Activated CD8-positive, alpha-beta memory T cell treated with anti-CD3 and anti-CD28 coated beads, Interleukin-2, amount 50 U/mL, for 1 hour (primary cell): ENCODE data around the gene CFAP58.

Experiments
- DNase-seq: peaks from one replicate; pipeline ENCODE4 v3.0.0-alpha.2; 2020; ENCODE audit errors: extremely low read depth

The CFAP58 gene

GRCh38 chr10:104483582-104483981 is 129.9 kb downstream of the CFAP58 start:
- DNase-seq, result no peak

DNA sequence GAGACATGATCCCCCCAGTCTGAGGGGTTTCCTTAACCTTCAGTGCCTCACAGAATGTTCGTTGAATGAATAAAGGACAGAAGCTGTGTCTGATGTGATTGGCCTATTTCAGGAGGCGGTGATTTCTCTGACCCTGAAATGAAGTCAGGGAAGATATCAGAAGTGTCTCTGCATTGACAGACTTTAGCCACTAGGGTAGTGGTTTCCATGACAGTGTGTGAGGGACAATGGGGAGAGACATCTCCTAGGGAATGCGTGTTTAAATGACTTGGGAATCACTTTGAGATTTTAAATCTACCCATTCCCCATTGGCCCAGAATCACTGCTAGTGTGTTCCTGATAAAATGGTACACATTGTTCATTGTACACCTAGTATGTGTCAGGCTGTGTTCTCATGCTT is 132.0 kb downstream of the CFAP58 start:
- DNase-seq, result no peak

DNA sequence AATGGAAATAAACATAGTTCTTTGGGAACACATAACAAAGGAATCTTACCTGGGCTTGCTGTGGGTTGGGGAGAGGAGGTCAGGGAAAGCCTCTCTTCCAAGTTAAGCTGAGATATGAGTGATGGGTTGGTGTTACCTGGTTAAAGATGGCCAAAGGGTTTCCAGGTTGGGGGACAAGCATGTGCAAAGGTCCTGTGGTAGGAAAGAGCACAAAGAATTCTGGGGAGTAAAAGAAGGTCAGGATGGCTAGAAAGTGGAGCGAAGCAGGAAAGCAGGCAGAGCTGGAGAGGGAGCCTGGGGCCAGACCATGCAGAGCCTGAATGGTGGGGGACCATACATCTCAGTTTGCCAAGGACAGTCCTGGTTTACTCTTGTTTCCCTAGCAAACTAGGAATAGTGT is 133.2 kb downstream of the CFAP58 start:
- no peak for DNase-seq

GRCh38 chr10:104487794-104488438 is 134.3 kb downstream of the CFAP58 start:
- DNase-seq, result no peak

DNA sequence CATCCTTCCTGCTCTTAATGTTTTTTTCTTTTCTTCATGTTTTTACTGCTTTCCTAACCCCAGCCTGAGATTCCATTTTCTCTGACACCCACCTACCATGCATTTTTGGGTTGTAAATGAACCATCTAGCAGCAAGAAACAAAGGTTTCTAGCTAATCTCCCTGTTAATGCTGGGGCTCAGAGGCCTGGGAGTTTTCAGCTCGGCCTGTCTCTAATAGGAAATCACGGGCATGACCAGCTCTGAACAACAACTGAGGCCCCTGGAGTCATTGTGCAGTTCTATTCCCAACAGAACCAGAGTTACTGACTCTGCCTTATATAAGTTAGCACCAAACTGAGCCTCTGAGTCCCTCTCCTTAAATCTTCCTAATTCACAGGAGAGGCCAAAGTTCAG is 134.8 kb downstream of the CFAP58 start:
- DNase-seq, result no peak

GRCh38 chr10:104492329-104492940 is 138.8 kb downstream of the CFAP58 start:
- no peak for DNase-seq

GRCh38 chr10:104498347-104499081 is 144.9 kb downstream of the CFAP58 start:
- DNase-seq, result no peak

DNA sequence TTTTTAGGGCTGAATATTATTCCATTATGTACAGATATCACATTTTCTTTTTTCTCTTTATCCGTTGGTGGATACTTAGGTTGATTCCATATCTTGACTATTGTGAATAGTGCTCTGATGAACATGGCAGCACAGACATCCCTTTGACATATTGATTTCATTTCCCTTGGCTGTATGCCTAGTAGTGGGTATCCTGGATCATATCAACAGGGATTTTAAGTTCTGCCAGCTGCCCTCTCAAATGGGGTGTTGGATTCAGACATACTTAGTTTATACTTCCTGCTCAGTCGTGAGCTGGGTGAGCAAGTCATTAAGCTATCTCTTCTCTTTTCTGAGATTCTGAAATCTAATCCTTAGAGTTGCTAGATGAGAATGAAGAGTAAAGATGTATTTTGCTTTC is 147.8 kb downstream of the CFAP58 start:
- no peak for DNase-seq

- no peak for DNase-seq
These were observed 148.4 kb downstream of the CFAP58 start for GRCh38 chr10:104501864-104502579.

GRCh38 chr10:104502907-104503306 is 149.3 kb downstream of the CFAP58 start:
- no peak for DNase-seq
